ENCODE data around the gene PIWIL4. TPM values are rescaled to one million over a fixed set of nuclear protein-coding genes. Genes with fewer than 3 reads are reported as not detected.
A peak's percentile ranks its signal among the peaks of the same experiment; 100 is the strongest.

Gene PIWIL4
- polyA plus RNA-seq, 1 experiment: 1.6 TPM

GRCh38 chr11:94632356-94632755, 65.2 kb downstream of the PIWIL4 start:
- Histone ChIP-seq H3K27me3 (ENCODE audit: control insufficient read depth, insufficient read depth, low read length) (no peaks in the 10 kb centered on the region), H3K36me3 (ENCODE audit: control insufficient read depth, insufficient read depth, low read length) (no peaks in the 10 kb centered on the region), H3K4me3 (ENCODE audit: low read depth, low read length) (no peak overlapping the region)
- ChIA-PET POLR2A (no interaction called here), CTCF (interaction anchor here (0.8 to 1.3 kb wide), 2 partner anchors 9 to 109 kb away, joined by 3 to 4 read pairs; no protein-coding TSS in a partner anchor)
- no peak for TF ChIP-seq CTCF (IDR thresholded peaks at IDR 0.05; ENCODE audit: insufficient read depth, low read depth, low read length)
- no peak for DNase-seq (ENCODE audit: low read depth)

- Histone ChIP-seq H3K27me3 (ENCODE audit: control insufficient read depth, insufficient read depth, low read length) (no peaks in the 10 kb centered on the region), H3K4me3 (ENCODE audit: low read depth, low read length) (no peak overlapping the region), H3K36me3 (ENCODE audit: control insufficient read depth, insufficient read depth, low read length) (no peaks in the 10 kb centered on the region)
- ChIA-PET POLR2A (no interaction called here), CTCF (no interaction called here)
- no peak for TF ChIP-seq CTCF (IDR thresholded peaks at IDR 0.05; ENCODE audit: insufficient read depth, low read depth, low read length)
- no peak for DNase-seq (ENCODE audit: low read depth)
These were observed 67.9 kb downstream of the PIWIL4 start for GRCh38 chr11:94635072-94635471.

GRCh38 chr11:94636388-94636949, 69.3 kb downstream of the PIWIL4 start:
- no peak for TF ChIP-seq CTCF (IDR thresholded peaks at IDR 0.05; ENCODE audit: insufficient read depth, low read depth, low read length)
- DNase-seq (ENCODE audit: low read depth): no peak
- ChIA-PET CTCF (interaction anchor here (1.6 kb wide), 1 partner anchor 13 kb away, joined by 10 read pairs; no protein-coding TSS in a partner anchor), POLR2A (no interaction called here)
- no peaks in the 10 kb centered on the region for H3K27me3 ChIP-seq (ENCODE audit: control insufficient read depth, insufficient read depth, low read length)
- H3K4me3 ChIP-seq (ENCODE audit: low read depth, low read length): no peak overlapping the region
- no peaks in the 10 kb centered on the region for H3K36me3 ChIP-seq (ENCODE audit: control insufficient read depth, insufficient read depth, low read length)

- DNase-seq (ENCODE audit: low read depth): no peak
- POLR2A ChIA-PET: no interaction called here
- Histone ChIP-seq H3K4me3 (ENCODE audit: low read depth, low read length) (0 out of 2 replicates have a peak overlapping the region, but pooled peaks have one; percentile 1), H3K27me3 (ENCODE audit: control insufficient read depth, insufficient read depth, low read length) (no peaks in the 10 kb centered on the region), H3K36me3 (ENCODE audit: control insufficient read depth, insufficient read depth, low read length) (no peaks in the 10 kb centered on the region)
- TF ChIP-seq CTCF (IDR thresholded peaks at IDR 0.05; ENCODE audit: insufficient read depth, low read depth, low read length): no peak
- CTCF ChIA-PET: interaction anchor here (1.0 to 1.1 kb wide), 4 partner anchors 9 to 16 kb away, joined by 3 to 4 read pairs (median 3); no protein-coding TSS in a partner anchor
These were observed 71.2 kb downstream of the PIWIL4 start for GRCh38 chr11:94638301-94638901.

- H3K4me3 ChIP-seq (ENCODE audit: low read depth, low read length): 0 out of 2 replicates have a peak overlapping the region, but pooled peaks have one; percentile 1
- H3K36me3 ChIP-seq (ENCODE audit: control insufficient read depth, insufficient read depth, low read length): no peaks in the 10 kb centered on the region
- TF ChIP-seq CTCF (IDR thresholded peaks at IDR 0.05; ENCODE audit: insufficient read depth, low read depth, low read length): no peak
- peak; percentile 25 for DNase-seq (ENCODE audit: low read depth)
- POLR2A ChIA-PET: no interaction called here
- H3K27me3 ChIP-seq (ENCODE audit: control insufficient read depth, insufficient read depth, low read length): no peaks in the 10 kb centered on the region
- CTCF ChIA-PET: interaction anchor here (1.0 to 1.1 kb wide), 4 partner anchors 9 to 16 kb away, joined by 3 to 4 read pairs (median 3); no protein-coding TSS in a partner anchor
These were observed 71.8 kb downstream of the PIWIL4 start for GRCh38 chr11:94638902-94639373.
